Heart left ventricle (tissue), 13 donors: ENCODE results near the gene CBFA2T3.

Source experiments
- CTCF ChIP-seq, 12 donors: fragments of 200-600 bp; sonication (generic) in 4 of 12; IDR thresholded peaks; one replicate each; pipeline versions ENCODE4 v1.5.0 to v1.8.0; 2018 to 2022; ENCODE audit warnings: antibody characterized with exemption in 12 of 12, mild to moderate bottlenecking in 5 of 12
- POLR2A ChIP-seq, 2 donors: fragments of 450-650 bp; IDR thresholded peaks; one replicate each; pipeline ENCODE4 v1.6.1; 2017; ENCODE audit warnings: antibody characterized with exemption in 2 of 2, mild to moderate bottlenecking in 2 of 2, moderate library complexity in 2 of 2
- donor health status: ischemic (EF 13 %, LVEDD 7.1; RV severe dilation, severe dysfunction).
- donor health status: DM: no; HTN: yes; CAD: no.
- donor health status: DM: no; HTN: no; CAD: no.
- donor health status: ischemic (EF 25% LVEDD 6.9; RV normal size, moderate dysfunction).
- donor health status: ischemic (EF 25% LVEDD 5.7; RV mildly dilated, moderate dysfunction).
- donor health status: ischemic (EF 35%, LVEDD 5.7; RV mildly dilated, moderate dysfunction).
- donor health status: nonischemic (EF 11% LVEDD 7.7; RV severe dilation, severe dysfunction).
- donor health status: DM: yes; HTN: yes; CAD: no.
- donor health status: PGD.
- donor health status: ischemic (EF 29% LVEDD 5.4; RV normal size, mild dysfunction).
- donor health status: nonischemic (EF 23%, LVEDD 6.1; RV moderate dilation, normal function).

- TF ChIP-seq CTCF (IDR thresholded peaks at IDR 0.05) (no peak), POLR2A (IDR thresholded peaks at IDR 0.05) (no peak)
Observed at GRCh38 chr16:88886420-88886844, 90.6 kb downstream of the CBFA2T3 start.
